ENCODE data around the gene TNFAIP1. TPM values are rescaled to one million over a fixed set of nuclear protein-coding genes. Genes with fewer than 3 reads are reported as not detected.

TNFAIP1 gene
- total RNA-seq, 1 donor from 2014 or later, result 85.9 TPM

- no peaks in the 10 kb centered on the region for H3K36me3 ChIP-seq (ENCODE audit: control insufficient read depth, insufficient read depth, low read length)
- no peak for TF ChIP-seq CTCF (IDR thresholded peaks at IDR 0.05; ENCODE audit: insufficient read depth, low read length, poor library complexity, severe bottlenecking)
- DNase-seq (ENCODE audit: low read depth), result no peak
- no peak overlapping the region for H3K4me3 ChIP-seq (ENCODE audit: low read depth, low read length)
- no peaks in the 10 kb centered on the region for H3K27me3 ChIP-seq (ENCODE audit: control insufficient read depth, insufficient read depth, low read length)
Measured at GRCh38 chr17:28390984-28391383, 55.4 kb downstream of the TNFAIP1 start.

GRCh38 chr17:28391401-28391800 lies 55.8 kb downstream of the TNFAIP1 start:
- no peaks in the 10 kb centered on the region for H3K27me3 ChIP-seq (ENCODE audit: control insufficient read depth, insufficient read depth, low read length)
- no peak for DNase-seq (ENCODE audit: low read depth)
- H3K36me3 ChIP-seq (ENCODE audit: control insufficient read depth, insufficient read depth, low read length), result no peaks in the 10 kb centered on the region
- H3K4me3 ChIP-seq (ENCODE audit: low read depth, low read length), result no peak overlapping the region
- no peak for TF ChIP-seq CTCF (IDR thresholded peaks at IDR 0.05; ENCODE audit: insufficient read depth, low read length, poor library complexity, severe bottlenecking)

- DNase-seq (ENCODE audit: low read depth), result no peak
- Histone ChIP-seq H3K36me3 (ENCODE audit: control insufficient read depth, insufficient read depth, low read length) (no peaks in the 10 kb centered on the region), H3K27me3 (ENCODE audit: control insufficient read depth, insufficient read depth, low read length) (no peaks in the 10 kb centered on the region), H3K4me3 (ENCODE audit: low read depth, low read length) (no peak overlapping the region)
- TF ChIP-seq CTCF (IDR thresholded peaks at IDR 0.05; ENCODE audit: insufficient read depth, low read length, poor library complexity, severe bottlenecking), result no peak
Measured at GRCh38 chr17:28392491-28392890, 56.9 kb downstream of the TNFAIP1 start.

GRCh38 chr17:28394337-28395116 lies 59.0 kb downstream of the TNFAIP1 start:
- no peak for TF ChIP-seq CTCF (IDR thresholded peaks at IDR 0.05; ENCODE audit: insufficient read depth, low read length, poor library complexity, severe bottlenecking)
- no peaks in the 10 kb centered on the region for H3K27me3 ChIP-seq (ENCODE audit: control insufficient read depth, insufficient read depth, low read length)
- no peaks in the 10 kb centered on the region for H3K36me3 ChIP-seq (ENCODE audit: control insufficient read depth, insufficient read depth, low read length)
- DNase-seq (ENCODE audit: low read depth), result no peak
- no peak overlapping the region for H3K4me3 ChIP-seq (ENCODE audit: low read depth, low read length)

GRCh38 chr17:28395426-28395825 lies 59.9 kb downstream of the TNFAIP1 start:
- no peaks in the 10 kb centered on the region for H3K36me3 ChIP-seq (ENCODE audit: control insufficient read depth, insufficient read depth, low read length)
- no peak overlapping the region for H3K4me3 ChIP-seq (ENCODE audit: low read depth, low read length)
- no peak for TF ChIP-seq CTCF (IDR thresholded peaks at IDR 0.05; ENCODE audit: insufficient read depth, low read length, poor library complexity, severe bottlenecking)
- DNase-seq (ENCODE audit: low read depth), result no peak
- H3K27me3 ChIP-seq (ENCODE audit: control insufficient read depth, insufficient read depth, low read length), result no peaks in the 10 kb centered on the region

- no peaks in the 10 kb centered on the region for H3K27me3 ChIP-seq (ENCODE audit: control insufficient read depth, insufficient read depth, low read length)
- no peak for TF ChIP-seq CTCF (IDR thresholded peaks at IDR 0.05; ENCODE audit: insufficient read depth, low read length, poor library complexity, severe bottlenecking)
- no peak for DNase-seq (ENCODE audit: low read depth)
- H3K36me3 ChIP-seq (ENCODE audit: control insufficient read depth, insufficient read depth, low read length), result no peaks in the 10 kb centered on the region
- H3K4me3 ChIP-seq (ENCODE audit: low read depth, low read length), result no peak overlapping the region
Measured at GRCh38 chr17:28395968-28396367, 60.4 kb downstream of the TNFAIP1 start.
